Stimulated activated CD8-positive, alpha-beta memory T cell treated with anti-CD3 and anti-CD28 coated beads, Interleukin-7, amount 100 ng/mL, for 24 hours (primary cell): Measurements from ENCODE around the gene MSI2.

ENCODE experiments used
- DNase-seq: peaks from one replicate; pipeline ENCODE4 v3.0.0-alpha.2; 2020; ENCODE audit warnings: low read depth

Gene MSI2

DNA sequence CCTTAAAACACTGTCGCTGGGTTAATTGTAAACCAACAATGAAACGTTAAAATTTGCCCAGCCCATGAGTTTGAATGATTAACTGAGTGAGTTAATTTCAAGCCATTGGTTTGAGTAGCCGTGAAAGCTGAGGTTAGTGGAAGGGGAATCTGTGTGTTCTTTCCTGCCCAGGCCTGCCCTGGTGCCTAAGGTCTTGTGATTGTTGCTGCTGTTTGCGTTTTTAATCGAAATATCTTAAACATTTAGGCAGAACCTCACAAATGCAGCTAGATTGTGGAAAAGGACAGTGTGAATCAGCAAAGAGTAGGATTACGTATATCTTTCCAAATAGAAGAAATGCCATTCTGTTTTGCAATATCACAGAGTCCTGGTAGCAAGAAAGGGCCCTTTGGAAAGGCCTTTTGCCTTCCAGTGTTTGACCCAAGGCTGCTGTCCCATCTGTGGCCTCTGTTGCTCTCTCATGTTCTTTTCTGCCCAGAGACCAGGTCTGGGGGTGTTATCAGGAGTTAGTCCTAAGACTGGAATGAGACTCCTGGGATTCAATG is 113.8 kb downstream of the MSI2 start:
- no peak for DNase-seq

- DNase-seq = no peak
Observed at GRCh38 chr17:57370619-57371018, 114.3 kb downstream of the MSI2 start.

DNA sequence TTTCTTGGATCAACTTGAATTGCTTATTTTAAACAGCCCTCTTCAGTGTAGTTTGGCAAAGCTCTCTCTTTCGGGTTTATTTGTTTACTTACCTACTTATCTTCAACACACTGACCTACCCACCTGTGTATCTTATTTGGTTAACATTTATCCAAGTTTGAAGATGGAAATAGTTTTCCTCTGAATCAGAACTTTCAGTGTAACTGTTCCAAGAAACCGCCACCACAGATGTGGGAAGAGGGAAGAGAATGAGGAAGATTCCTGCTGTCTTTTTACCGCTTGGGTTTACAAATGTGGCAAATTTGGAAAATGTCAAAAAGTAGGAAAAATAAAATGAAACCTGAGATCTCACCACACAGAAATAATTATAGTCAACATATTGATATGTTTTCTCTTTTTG is 115.8 kb downstream of the MSI2 start:
- no peak for DNase-seq

- DNase-seq = no peak
Observed at GRCh38 chr17:57373048-57373447, 116.7 kb downstream of the MSI2 start.

DNA sequence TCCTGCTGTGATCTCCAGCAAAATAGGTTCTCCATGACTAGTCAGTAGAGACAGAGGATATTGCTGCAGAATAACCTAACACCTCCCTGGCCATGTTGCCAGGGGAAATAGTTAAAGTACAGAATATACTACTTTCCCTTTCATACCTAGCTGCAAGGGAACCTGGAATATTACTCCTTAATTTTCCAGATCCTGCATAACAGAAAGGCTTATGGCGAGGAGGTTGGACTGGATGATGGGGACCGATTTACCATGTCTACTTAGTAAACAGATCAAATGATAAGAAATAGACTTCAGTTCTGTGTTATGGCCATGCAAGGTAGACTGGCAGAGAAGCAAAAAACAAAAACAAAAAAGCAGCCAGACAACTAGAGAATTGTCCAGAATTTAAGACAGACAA is 117.4 kb downstream of the MSI2 start:
- DNase-seq = no peak

- DNase-seq = no peak
Observed at GRCh38 chr17:57375040-57375769, 118.9 kb downstream of the MSI2 start.

GRCh38 chr17:57375770-57376225 is 119.5 kb downstream of the MSI2 start:
- DNase-seq = no peak

- no peak for DNase-seq
Observed at GRCh38 chr17:57377094-57377493, 120.8 kb downstream of the MSI2 start.

- DNase-seq = no peak
Observed at GRCh38 chr17:57379237-57379894, 123.0 kb downstream of the MSI2 start.

- no peak for DNase-seq
Observed at GRCh38 chr17:57379895-57380434, 123.6 kb downstream of the MSI2 start.

DNA sequence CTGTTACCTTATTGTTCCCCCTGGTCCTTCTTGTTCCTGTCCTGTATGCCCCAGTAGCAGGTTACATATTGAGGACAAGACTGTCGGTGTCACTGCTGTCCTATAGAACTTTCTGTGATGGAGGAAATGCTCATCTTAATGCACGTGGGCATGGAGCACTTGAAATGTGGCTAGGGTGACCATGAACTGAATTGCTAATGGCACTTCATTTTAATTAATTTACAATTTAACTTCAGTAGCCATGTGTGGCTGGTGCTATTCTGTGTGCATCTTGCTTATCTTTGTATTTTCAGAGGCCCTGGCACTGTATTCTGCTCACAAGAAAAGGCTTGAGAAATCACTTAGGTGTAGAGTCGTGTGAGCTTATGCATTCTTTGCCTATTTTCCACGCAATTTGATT is 125.2 kb downstream of the MSI2 start:
- no peak for DNase-seq

DNA sequence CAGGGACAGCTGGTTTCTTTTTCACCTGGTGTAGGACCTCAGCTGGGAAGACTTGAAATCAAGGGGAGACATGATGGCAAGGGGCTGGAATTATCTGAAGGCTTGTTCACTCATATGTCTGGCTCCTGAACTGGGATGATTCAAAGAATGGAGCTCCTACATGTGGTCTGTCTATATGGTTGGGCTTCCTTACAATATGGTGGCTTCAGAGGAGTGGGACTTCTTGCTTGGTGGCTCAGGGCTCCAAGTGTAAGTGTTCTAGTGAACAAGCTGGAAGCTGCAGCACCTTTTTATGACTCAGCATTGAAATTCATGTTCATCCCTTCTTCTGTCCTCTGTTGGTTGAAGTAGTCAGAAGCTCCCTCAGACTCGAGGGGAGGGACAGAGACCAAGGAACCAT is 127.9 kb downstream of the MSI2 start:
- no peak for DNase-seq

DNA sequence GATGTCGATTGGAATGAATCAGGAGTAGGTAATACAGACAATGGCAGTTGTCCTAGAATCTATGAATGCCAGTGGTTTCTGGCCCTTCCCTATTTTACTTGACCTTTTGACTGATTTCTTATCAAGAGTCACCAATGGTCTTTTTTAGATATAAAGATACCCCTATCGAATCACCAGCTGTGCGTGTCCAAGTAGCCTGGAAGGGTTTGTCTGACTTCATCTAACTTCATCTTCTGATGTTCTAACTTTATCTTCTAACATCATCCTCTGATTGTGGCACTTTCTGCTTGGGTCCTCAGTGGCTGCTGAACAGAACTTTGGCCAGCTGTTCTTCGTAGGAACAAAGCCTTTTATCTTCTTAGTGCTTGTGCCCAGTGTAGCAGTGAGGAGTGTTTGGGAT is 129.7 kb downstream of the MSI2 start:
- DNase-seq = no peak

- no peak for DNase-seq
Observed at GRCh38 chr17:57387575-57387974, 131.3 kb downstream of the MSI2 start.

DNA sequence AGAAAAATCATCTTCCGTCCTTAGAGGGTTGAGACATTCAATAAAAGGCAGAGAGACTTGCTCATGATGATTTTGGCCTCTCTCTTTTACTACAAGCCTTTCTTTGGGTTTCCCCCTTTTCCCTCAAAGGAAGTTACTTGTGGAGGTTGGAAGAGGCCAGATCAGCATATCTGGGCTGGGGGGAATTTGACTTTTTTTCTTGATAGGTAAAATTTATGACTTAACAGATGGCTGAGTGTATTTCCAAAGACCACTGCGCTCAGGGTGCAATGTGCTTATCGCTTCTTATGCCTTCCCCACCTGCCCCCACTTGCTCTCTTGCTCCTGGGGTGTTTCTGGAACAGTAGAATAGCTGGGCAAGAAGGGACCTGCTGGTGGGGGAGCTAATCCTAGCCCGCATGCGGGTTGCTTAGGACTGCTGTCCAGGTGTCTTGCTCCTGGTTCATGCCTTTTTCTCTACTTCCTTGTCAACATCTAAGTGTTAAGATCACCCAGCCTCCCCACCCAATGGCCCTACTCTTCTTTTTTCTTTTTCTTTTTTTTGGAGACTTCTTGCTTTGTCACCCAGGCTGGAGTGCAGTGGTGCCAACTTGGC is 131.9 kb downstream of the MSI2 start:
- no peak for DNase-seq

GRCh38 chr17:57389473-57389872 is 133.2 kb downstream of the MSI2 start:
- no peak for DNase-seq

DNA sequence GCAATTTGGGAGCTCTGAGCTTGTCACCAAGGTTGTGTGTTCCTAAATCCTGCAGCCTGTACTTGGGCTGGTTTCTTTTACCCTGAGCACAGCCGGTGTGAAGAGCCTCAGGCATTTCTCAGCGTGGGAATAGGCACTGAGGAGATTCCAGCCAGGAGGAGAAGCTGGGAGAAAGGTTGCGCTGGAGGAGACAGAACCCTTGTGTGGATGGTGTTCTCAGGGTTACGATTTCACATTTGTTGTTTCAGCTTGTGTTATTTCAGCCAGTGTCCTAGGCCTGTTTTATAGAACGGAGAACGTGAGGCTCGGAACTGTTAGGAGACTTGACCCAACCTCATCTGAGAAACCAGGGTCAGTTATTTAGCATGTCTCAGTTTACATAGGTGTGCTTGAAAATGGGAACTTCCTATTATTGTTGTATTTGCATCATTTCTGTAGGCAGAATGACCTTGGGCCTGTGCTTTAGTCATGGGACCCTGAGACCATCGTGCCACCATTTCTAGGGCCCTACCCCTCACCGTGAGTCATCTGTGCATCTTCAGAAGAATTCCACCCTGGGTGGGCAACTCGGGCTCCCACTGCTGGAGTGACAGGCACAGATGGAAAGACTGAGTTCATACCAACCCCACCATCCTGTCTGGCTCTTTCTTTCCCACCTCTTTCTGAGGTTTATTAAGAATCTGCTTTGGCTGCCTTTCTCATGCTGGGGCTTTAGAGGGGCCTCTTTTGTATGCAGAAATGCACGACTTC is 134.9 kb downstream of the MSI2 start:
- no peak for DNase-seq

DNA sequence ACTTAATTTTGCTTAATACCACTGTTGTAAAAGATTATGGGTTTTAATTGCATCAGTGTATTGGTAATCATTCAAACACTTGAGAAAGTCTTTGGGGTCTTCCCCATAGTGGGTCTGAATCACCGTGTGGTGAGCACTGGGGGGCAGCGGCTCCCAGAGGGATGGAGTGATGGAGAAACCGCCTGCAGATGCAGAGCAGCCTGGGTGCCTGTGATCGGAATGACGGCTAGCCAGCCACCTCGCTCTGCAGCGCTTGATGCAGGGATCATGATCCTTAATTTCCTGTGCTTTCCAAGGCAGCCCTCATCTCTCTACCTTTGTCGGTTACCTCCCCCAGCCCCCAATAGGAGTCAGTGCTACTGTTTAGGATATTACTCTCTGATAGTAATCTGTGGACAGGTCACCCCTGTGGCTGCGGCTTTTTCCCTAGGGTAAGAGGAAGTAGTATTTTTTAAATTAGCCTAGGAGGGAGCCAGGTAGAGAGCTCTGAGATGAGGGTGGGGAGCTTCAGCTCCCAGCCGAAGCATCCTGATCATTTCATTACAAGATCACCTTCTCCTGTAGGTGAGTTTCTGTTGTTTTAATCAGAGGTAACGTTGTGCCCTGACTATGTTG is 135.6 kb downstream of the MSI2 start:
- DNase-seq = no peak

DNA sequence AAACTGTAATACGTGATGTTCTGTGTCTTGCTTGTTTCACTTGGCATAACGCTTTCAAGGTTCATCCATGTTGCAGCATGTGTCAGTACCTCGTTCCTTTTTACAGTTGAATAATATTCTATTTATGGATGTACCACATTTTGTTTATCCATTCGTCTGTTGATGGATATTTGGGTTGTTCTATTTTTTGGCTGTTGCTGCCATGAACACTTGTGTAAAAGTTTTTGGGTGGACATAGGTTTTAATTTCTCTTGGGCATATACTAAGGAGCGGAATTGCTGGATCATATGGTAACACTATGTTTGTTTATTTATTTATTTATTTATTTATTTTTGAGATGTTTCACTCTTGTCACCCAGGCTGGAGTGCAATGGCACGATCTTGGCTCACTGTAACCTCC is 137.0 kb downstream of the MSI2 start:
- DNase-seq = no peak

DNA sequence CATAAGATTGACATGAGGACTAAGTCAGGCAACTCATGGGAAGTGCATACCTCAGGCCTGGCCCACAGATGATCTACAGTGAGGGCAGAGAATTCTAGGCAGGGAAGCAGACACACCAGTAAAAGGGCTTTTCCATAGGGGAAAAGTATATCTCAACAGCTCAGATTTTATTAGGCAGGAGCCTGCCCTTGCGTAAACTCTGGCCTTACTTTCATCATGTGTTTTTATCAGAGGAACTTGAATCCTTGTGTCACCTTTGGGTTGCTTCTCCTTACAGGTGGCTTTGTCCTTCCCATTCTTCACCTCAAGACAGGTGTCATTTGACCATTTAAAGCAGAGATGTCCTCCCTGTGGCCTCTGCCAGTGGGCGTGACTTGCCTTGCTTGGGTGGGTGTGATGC is 138.1 kb downstream of the MSI2 start:
- no peak for DNase-seq

DNA sequence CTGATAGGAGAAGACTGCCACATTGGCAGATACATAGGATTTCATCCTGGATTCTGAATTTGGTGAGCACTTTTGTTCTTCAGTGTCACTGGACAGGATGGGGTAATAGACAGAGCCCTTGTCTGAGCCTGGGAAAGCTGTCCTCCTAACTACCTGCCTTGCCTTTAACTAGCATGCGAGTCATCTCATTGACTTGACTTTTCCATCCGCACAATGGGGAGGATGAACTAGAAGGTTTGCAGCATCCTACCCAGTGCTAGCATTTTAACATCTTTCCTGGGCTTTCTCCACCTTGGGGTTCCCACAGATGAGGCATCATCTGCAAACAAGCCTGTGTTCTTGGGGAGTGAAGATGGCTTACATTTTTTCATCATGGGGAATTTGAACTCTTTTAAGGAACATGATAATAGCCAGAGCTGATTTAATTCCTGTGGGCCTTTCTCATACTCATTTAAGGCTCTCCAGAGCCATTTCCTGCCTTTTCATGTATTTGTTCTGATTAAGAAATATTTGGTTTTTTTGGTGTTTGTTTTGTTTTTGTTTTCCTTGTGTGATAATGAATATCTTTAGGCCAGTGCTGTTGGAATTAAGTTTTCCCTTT is 139.5 kb downstream of the MSI2 start:
- DNase-seq = no peak
